GM21390 (cell line): ENCODE measurements around the gene ARMC10.
"Not testable (repeated sequence)": the region's sequence is repeated elsewhere in the genome, so short reads cannot be mapped to it uniquely, and the experiment has no call there.

Source experiments
- ATAC-seq: cut with Tn5 transposase; IDR thresholded peaks from one replicate; pipeline ENCODE4 v1.9.1; 2021; ENCODE audit not compliant: unreplicated experiment

ARMC10 gene

DNA sequence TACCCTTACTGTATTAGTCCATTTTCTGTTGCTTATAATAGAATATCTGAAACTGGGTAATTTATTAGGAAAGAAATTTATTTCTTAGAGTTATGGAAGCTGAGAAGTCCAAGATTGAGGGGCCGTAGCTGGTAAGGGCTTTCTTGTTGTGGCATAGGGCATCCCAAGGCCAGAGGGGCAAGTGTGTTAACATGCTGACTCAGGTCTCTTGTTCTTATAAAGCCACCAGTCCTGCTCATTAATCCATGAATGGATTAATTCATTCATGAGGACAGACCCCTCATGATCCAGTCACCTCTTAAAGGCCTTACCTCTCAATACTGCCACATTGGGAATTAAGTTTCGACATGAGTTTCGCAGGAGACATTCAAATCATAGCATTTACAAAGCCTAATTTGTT, 2.4 kb downstream of the ARMC10 start:
- no peak for ATAC-seq

DNA sequence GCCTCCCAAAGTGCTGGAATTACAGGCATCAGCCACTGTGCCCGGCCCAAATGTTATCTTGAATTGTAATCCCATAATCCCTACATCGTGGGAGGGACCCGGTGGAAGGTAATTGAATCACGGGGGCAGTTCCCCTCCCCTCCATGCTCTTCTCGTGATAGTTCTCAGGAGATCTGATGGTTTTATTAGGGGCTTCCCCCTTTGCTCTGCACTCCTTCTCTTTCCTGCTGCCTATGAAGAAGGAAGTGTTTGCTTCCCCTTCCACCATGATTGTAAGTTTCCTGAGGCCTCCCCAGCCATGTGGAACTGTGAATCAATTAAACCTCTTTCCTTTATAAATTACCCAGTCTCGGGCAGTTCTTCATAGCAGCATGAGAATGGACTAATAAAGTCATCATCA, 3.3 kb downstream of the ARMC10 start:
- ATAC-seq, result not testable (repeated sequence)

DNA sequence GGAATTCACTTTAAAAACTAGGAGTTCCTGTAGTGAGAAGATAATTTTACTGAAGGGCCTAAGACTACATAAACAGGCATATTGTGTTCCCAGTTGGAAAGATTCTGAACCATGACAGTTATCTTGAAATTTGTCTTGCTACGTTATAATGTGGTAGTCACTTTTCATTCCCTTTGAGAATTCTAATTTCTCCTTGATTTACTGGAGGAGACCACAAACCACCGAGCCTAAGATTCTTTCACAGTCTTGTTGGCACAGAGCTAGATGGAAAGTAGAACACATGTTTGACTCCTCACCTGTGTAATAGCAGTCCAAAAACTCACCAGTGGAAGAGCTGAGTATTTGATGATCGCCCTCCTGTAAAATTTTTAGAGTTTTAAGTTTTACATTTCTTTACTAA, 4.9 kb downstream of the ARMC10 start:
- no peak for ATAC-seq

DNA sequence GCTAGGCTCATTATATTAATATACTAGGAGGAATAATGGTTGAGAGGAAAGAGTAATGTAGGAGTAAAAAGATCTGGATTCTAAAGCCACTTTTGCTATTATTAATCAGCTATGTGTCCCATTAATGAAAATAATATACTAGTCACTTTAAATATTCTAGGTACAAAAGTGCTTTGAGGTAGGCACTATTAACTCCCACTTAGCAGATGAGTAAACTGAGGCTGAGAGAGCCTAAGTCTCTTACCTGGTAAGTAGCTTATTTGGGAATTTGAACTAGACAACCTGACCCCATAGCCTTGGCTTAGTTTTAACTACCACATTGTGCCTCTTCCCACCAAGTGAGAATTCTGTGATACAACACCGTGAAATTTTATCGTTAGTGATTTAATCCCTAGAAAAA, 6.0 kb downstream of the ARMC10 start:
- ATAC-seq, result no peak

DNA sequence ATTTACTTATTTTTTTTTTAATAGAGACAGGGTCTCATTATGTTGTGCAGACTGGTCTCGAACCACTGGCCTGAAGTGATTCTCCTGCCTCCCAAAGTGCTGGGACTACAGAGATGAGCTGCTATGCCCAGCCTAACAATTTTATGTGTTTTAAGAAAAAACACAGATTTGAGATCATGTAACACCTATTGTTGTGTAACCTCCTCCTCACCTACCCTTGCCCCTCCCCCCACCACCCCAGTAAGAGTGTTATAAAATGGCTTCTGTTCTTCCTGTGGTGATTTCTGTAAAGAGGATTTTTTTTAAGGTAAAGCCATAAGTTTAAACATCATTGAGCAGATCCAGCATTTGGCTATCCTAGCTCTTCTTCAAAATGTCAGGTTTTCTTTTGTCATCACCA, 7.6 kb downstream of the ARMC10 start:
- ATAC-seq, result no peak

DNA sequence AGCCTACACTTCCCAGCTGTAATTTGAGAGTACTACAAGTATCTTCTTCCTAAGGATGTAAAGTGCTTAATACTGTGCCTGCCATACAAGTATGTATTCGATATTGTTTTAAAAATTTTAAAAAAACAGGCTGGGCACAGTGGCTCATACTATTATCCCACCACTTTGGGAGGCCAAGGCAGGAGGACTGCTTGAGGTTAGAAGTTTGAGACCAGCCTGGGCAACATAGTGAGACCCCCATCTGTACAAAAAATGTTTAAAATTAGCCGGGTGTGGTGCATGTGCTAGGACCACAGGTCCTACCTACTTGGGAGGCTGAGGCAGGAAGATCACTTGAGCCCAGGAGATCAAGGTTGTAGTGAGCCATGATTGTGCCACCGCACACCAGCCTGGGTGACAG, 8.3 kb downstream of the ARMC10 start:
- no peak for ATAC-seq

DNA sequence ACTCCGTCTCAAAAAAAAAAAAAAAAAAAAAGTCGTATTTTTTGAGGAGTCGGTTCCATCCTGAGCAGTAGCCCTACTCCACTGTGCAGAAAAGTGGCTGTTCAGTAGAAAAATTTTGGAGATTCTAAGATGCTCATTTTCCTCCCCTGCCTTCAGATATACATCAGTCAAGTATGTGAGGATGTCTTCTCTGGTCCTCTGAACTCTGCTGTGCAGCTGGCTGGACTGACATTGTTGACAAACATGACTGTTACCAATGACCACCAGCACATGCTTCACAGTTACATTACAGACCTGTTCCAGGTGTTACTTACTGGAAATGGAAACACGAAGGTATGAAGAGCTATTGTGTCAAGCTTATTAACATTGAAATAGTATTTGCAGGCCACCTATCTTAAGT, 17.4 kb downstream of the ARMC10 start:
- ATAC-seq, result not testable (repeated sequence)

DNA sequence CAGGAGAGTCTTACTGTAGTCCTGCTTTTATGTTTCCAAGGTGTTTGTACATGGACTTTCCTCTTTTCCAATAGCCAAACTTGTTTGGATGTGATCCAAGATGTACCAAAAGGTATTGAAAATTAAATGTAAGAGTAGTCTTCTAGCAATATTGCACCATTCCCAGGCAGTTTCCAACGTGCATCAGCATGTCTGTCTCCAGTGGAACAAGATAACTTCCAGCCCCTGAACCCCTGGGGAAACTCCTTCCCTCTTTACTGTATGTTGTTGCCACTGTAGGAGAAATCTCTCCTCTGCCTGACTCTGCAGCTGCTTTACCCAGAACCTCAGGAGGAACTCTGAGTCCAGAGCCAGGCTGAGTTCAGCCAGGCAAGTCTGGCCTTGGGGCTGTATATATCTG, 18.5 kb downstream of the ARMC10 start:
- no peak for ATAC-seq

DNA sequence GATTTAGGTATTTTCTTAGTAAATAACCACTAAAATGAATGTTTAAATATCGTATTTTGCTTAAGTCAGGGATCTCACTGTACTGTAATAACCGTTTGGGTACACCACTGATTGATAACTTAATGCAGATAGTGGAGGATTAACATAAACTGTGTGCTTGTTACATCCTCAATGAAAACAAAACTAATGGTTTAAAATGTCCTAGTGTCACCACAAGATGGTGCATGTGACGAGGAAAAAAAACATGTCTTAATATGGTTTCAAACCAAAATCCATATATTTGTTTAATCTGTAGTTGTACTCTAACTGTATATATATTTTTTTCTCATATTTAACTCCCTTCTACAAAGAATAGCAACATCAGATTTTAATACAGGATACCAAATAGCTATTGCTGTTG, 19.2 kb downstream of the ARMC10 start:
- no peak for ATAC-seq

DNA sequence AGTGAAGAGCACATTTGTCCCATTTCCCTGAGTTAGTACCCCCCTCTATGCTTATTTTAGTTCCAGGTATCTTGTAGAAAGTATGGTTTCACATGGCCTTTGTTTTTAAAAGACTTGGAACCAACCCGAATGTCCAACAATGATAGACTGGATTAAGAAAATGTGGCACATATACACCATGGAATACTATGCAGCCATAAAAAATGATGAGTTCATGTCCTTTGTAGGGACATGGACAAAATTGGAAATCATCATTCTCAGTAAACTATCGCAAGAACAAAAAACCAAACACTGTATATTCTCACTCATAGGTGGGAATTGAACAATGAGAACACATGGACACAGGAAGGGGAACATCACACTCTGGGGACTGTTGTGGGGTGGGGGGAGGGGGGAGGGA, 20.6 kb downstream of the ARMC10 start:
- ATAC-seq, result not testable (repeated sequence)

DNA sequence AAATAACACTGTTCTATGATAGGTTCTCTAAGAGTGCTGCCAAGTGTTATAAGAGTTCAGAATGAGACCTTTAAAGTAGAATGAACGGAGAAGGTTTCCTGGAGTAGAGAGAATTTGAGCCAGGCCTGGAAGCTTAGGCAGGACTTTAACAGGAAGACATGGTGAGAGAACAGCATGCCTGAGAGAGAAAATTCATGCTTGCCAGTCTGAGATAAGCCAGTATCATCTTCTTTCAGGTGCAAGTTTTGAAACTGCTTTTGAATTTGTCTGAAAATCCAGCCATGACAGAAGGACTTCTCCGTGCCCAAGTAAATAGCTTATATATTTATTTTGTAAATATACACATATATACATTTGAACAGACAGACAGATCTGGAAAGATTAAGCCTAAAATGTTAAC, 22.1 kb downstream of the ARMC10 start:
- no peak for ATAC-seq

DNA sequence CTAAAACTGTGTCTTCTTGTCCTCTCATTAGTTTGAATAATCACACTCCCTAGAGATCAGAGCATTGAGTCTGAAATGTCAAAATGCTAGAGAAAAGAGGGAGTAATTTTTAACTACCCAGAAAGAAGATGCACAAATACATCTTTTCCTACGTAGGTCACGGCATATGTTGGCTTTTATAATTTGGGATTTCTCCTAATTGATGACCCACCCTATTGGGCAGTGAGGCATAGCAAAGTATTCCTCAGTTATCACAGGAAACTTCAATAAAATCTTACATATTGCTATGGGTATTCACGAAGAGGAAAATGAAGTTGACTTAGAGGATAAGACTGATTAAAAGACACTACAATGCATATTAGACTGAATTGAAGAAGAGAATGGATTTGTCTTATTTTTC, 25.4 kb downstream of the ARMC10 start:
- no peak for ATAC-seq

DNA sequence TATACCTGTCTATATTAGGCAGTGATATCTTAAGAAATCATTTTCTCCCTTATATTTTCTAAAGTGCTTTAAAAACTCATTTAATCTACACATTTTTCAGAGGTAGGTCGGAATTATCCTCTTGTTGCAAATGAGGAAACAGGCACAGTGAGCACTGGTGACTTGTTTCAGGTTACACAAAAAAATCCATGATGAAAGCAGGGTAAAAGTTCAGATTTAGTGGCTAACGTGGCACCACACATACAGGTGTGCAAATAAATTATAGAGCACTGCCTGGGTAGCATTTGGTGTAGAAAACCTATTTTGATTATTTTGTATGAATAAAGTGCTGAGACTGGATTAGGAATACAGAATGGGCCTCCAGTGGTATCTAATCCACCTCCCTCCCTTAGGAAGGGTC, 26.6 kb downstream of the ARMC10 start:
- ATAC-seq, result no peak

DNA sequence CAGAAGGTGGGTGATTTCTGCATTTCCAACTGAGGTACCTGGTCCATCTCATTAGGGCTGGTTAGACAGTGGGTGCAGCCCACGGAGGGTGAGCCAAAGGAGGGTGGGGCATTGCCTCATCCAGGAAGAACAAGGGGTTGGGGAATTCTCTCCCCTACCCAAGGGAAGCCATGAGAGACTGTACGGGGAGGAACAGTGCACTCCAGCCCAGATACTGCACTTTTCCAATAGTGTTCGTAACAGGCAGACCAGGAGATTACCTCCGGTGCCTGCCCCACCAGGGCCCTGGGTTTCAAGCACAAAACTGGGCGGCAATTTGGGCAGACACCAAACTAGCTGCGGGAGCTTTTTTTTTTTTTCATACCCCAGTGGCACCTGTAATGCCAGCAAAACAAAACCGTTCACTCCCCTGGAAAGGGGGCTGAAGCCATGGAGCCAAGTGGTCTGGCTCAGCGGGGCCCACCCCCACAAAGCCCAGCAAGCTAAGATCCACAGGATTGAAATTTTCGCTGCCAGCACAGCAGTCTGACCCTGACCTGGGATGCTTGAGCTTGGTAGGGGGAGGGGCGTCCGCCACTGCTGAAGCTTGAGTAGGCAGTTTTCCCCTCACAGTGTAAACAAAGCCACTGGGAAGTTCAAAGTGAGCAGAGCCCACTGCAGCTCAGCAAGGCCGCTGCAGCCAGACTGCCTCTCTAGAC, 31.2 kb downstream of the ARMC10 start:
- no peak for ATAC-seq

DNA sequence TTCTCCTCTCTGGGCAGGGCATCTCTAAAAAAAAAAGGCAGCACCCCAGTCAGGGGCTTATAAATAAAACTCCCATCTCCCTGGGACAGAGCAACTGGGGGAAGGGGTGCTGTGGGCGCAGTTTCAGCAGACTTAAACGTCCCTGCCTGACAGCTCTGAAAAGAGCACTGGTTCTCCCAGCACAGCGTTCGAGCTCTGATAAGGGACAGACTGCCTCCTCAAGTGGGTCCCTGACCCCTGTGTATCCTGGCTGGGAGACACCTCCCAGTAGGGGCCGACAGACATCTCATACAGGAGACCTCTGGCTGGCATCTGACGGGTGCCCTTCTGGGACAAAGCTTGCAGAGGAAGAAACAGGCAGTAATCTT, 31.7 kb downstream of the ARMC10 start:
- ATAC-seq, result not testable (repeated sequence)

DNA sequence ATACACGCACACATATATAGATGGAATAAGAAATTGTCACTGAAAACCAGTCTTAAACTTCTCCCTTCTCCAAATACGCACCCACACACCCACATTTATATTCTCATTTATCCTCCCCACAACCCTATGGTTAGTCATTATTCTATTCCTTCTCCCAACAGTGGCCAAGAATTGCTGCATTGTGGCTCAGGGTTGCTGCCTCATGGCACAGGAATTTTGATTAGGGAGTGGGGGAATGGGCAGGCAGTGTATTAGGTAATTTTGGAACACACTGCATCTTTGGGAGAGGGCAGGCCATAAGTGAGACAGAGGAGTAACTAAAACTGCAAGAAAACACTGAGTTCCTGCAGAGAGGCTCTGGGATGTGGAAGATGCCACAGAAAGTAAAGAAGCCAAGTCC, 38.2 kb downstream of the ARMC10 start:
- no peak for ATAC-seq

DNA sequence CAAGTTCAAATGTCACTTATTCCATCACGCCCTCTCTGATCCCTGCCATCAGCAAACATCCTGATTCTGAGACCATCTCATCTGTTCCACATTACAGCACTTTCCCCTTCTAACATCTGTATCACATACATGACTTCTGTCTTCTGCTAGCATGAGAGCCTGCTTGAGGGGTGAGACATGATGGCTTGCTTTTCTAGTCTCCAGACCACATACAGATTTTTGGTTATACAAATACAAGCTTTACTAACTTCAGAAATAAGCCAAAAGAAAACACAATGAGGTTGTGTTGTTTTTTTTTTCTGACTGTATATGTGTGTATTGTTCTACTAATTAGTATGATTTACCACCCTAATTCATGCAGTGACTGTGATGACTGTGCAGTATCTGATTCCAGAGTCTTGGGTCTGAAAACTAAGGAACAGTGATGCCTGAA, 39.7 kb downstream of the ARMC10 start:
- no peak for ATAC-seq

DNA sequence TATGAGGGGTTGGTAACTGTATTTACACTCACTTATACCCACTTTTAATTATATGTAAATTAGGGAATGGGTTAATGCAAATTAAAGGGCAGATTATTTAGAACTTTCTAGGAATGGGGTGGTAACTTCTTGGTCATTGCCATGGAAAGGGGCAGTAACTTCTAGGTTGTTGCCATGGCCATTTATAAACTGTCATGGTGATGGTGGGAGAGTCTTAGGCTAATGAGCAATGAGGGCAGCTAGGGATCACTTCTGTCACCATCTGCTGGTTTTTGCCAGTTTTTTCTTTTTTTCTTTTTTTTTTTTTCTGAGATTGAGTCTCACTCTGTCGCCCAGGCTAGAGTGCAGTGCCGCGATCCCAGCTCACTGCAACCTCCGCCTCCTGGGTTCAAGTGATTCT, 40.8 kb downstream of the ARMC10 start:
- ATAC-seq, result no peak

DNA sequence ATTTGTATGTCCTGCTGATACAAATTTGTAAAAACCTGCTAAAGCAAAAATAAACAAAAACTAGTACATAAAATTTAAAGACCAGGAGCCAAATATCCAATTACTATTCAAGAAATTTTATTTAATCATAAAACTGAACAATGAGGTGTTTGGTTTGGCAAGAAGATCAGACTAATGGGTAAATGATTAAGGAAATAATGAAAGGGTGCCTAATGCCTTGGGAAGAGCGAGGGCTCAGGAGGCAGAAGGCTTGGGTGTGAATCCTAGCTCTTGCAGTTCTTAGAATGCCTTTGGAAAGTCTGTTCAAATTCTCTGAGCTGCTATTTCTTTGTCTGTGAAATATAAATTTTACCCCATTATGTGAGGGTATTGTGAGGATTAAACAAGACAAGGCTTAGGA, 41.6 kb downstream of the ARMC10 start:
- ATAC-seq, result no peak

DNA sequence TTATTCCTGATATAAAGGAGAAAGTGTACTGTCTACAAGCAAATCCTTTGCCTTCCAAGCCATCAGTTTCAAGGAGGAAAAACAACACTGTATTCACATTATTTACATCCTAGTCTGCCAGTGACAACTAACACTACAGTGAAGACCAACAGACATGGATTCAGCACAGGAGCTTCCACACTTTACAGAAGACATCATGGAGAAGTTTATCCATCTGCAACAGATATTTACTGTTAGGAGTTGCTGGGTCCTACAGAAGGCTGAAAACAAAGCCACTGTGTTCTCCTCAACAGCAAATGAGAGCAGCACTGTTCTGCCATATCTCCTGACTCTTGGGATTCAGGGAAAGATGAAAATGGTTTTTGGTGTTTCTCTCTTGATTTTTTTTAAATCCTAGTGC, 42.1 kb downstream of the ARMC10 start:
- ATAC-seq, result no peak

DNA sequence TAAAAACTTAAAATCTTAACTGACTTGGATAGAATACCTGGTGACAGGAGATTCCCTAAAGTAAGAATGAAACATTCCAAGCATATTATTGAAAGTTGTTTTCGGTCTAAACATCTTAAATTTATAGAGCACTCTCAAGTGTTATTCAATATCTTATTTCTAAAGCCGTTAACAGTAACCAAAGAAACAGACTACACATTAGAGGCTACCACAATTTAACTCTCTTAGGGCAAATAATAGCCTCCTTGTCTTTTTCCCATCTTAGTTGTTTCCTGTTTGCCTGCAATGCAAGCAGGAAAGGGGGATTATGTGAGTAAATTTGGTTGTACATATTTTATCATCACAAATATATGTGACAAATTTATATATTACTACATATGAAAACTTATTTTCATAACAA, 42.5 kb downstream of the ARMC10 start:
- no peak for ATAC-seq

DNA sequence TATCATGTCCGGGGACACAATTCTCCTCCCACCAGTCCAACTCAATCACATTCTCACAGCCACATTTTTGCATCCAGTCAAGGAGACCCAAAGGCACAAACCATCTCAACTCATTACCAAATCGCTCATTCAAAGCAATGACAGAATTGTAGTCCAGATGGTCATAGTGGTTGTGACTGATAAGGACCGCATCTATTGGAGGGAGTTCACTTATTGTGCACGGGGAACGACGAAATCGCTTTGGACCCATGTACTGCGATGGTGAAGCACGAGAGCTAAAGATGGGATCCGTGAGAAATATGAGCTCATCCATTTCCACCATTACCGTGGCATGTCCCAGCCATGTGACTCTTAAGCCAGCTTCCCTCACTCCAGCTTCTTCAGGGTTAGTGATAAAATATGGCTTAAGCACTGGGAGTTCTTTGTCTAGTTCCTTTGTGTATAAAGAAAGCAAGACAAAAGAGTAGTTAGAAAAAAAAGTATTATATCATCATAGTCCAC, 44.9 kb downstream of the ARMC10 start:
- ATAC-seq, result no peak

DNA sequence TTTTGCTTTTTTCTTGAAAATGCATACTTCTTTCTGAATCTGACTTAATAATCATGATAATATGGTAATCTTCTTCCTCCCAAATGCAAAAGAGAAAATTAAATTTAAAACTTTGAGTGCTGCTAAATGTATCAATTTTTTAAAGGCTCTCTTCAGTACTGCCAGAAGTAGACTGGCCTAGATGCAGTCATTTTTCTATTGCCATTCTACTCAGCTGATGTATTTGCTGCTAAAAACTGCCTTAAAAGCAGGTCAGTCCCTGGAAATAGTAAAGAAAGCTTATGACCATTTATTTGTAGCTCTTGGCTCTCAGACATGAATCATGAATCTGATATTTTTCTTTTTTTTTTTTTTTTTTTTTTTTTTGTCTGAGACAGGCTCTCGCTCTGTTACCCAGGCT, 45.4 kb downstream of the ARMC10 start:
- ATAC-seq, result no peak
